ENCODE data around the gene TRMO.
"Not testable (repeated sequence)": the region's sequence is repeated elsewhere in the genome, so short reads cannot be mapped to it uniquely, and the experiment has no call there.

Gene TRMO

GRCh38 chr9:97921959-97922724 is at the start of gene TRMO:
Gene TRMO, minus strand, starts transcription at chr9:97922500. Its CDS starts 7 bp downstream, at chr9:97922493.
- peak; percentile 99 for DNase-seq

- DNase-seq, result no peak
Observed at GRCh38 chr9:97970165-97970564, 47.9 kb upstream of the TRMO start.

GRCh38 chr9:97969014-97969413 is 46.7 kb upstream of the TRMO start:
- peak; percentile 97 for DNase-seq

GRCh38 chr9:97966493-97966892 is 44.2 kb upstream of the TRMO start:
- no peak for DNase-seq

- no peak for DNase-seq
Observed at GRCh38 chr9:97964901-97965300, 42.6 kb upstream of the TRMO start.

- DNase-seq, result no peak
Observed at GRCh38 chr9:97963232-97963631, 40.9 kb upstream of the TRMO start.

- no peak for DNase-seq
Observed at GRCh38 chr9:97962575-97962974, 40.3 kb upstream of the TRMO start.

- DNase-seq, result no peak
Observed at GRCh38 chr9:97962136-97962535, 39.8 kb upstream of the TRMO start.

- DNase-seq, result no peak
Observed at GRCh38 chr9:97961361-97961760, 39.1 kb upstream of the TRMO start.

- not testable (repeated sequence) for DNase-seq
Observed at GRCh38 chr9:97960678-97961328, 38.5 kb upstream of the TRMO start.

GRCh38 chr9:97959585-97959984 is 37.3 kb upstream of the TRMO start:
- DNase-seq, result no peak

- DNase-seq, result no peak
Observed at GRCh38 chr9:97958812-97959511, 36.7 kb upstream of the TRMO start.

GRCh38 chr9:97956331-97956730 is 34.0 kb upstream of the TRMO start:
- no peak for DNase-seq

GRCh38 chr9:97954550-97954989 is 32.3 kb upstream of the TRMO start:
- peak; percentile 54 for DNase-seq

GRCh38 chr9:97950873-97951272 is 28.6 kb upstream of the TRMO start:
- DNase-seq, result not testable (repeated sequence)

- DNase-seq, result not testable (repeated sequence)
Observed at GRCh38 chr9:97947094-97947493, 24.8 kb upstream of the TRMO start.

- not testable (repeated sequence) for DNase-seq
Observed at GRCh38 chr9:97945470-97945869, 23.2 kb upstream of the TRMO start.

GRCh38 chr9:97944612-97945011 is 22.3 kb upstream of the TRMO start:
- no peak for DNase-seq

- DNase-seq, result no peak
Observed at GRCh38 chr9:97943308-97943855, 21.1 kb upstream of the TRMO start.

- DNase-seq, result no peak
Observed at GRCh38 chr9:97941323-97941722, 19.0 kb upstream of the TRMO start.

GRCh38 chr9:97940741-97941140 is 18.4 kb upstream of the TRMO start:
- no peak for DNase-seq

- DNase-seq, result no peak
Observed at GRCh38 chr9:97940233-97940632, 17.9 kb upstream of the TRMO start.

- no peak for DNase-seq
Observed at GRCh38 chr9:97938081-97938644, 15.9 kb upstream of the TRMO start, which contains the start of gene HEMGN. Gene HEMGN, minus strand, starts transcription at chr9:97938172. Its CDS starts 36 bp downstream, at chr9:97938136.
